ENCODE data around the gene GNA15.
"Not testable (repeated sequence)": the region's sequence is repeated elsewhere in the genome, so short reads cannot be mapped to it uniquely, and the experiment has no call there.

GRCh38 chr19:3089299-3089855, 46.5 kb upstream of the GNA15 start:
- TF ChIP-seq RELA (CRISPR knock-in tag; IDR thresholded peaks at IDR 0.05; ENCODE audit: borderline replicate concordance); TCF7 (CRISPR knock-in tag; IDR thresholded peaks at IDR 0.05; ENCODE audit: low read depth); ATF1 (CRISPR knock-in tag; IDR thresholded peaks at IDR 0.05); CREB1 (CRISPR knock-in tag; IDR thresholded peaks at IDR 0.05); FOXP4 (CRISPR knock-in tag; IDR thresholded peaks at IDR 0.05); MAX (CRISPR knock-in tag; IDR thresholded peaks at IDR 0.05); NFYB (CRISPR knock-in tag; conservative IDR thresholded peaks at IDR 0.05; ENCODE audit: low read depth); CTCF (IDR thresholded peaks at IDR 0.05): not testable (repeated sequence)

All from WTC11 (cell line).